GM06990 (cell line): ENCODE measurements around the gene MAGI1.

Experiments used
- DNase-seq: peaks from one replicate; pipeline ENCODE4 v3.0.0-alpha.2; 2011; ENCODE audit not compliant: insufficient read length; ENCODE audit errors: extremely low read depth
- H3K27me3 ChIP-seq: replicated peaks from 2 replicates; pipeline ENCODE4 v1.6.0; 2011; ENCODE audit warnings: low read length; ENCODE audit not compliant: control insufficient read depth, insufficient read depth
- H3K36me3 ChIP-seq: 2 replicates; pipeline ENCODE4 v1.5.1; 2011; ENCODE audit warnings: low read length; ENCODE audit not compliant: control insufficient read depth, insufficient read depth
- H3K4me3 ChIP-seq: replicated peaks from 2 replicates; pipeline ENCODE4 v1.5.1; 2011; ENCODE audit warnings: low read depth, mild to moderate bottlenecking, control low read depth, low read length
- TF ChIP-seq, protein P1 (sequence below): IDR thresholded peaks from 2 replicates; pipeline ENCODE4 v1.5.1; 2011; ENCODE audit warnings: low read length, control low read depth, mild to moderate bottlenecking, inconsistent platforms; ENCODE audit not compliant: insufficient read depth, poor library complexity, severe bottlenecking

MAGI1 gene

DNA sequence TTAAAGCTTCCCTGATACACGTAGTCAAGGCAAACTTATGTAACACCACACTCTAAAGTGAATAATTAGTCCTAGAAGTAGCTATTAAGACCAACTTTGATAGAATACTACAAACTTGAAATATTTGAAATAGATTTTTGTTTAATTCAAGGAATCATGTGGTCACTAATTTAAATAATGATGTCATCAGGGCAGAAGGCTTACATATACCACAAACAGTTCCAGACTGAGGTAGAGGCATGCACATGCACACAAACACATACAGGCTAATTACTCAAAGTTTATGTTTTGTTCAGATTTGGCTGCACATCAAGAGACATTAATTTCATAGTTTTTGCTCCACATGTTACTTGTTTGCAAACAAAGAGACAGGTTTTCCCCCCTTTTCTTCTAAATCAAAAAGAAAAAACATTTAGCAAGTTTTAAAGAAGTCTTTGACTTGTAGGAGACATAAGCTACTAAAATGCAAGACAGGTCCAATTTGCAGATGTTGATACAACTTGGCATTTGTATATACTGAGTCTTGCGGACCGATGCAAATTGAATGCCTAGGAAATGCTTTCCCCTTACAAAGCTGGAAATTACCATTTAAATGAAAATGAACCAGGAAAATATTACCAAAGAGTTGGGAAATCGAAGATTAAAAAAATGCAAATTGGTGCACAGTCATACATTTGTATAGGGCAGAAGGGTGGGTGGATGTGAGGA lies 594.8 kb downstream of the MAGI1 start:
- TF ChIP-seq, protein P1, sequence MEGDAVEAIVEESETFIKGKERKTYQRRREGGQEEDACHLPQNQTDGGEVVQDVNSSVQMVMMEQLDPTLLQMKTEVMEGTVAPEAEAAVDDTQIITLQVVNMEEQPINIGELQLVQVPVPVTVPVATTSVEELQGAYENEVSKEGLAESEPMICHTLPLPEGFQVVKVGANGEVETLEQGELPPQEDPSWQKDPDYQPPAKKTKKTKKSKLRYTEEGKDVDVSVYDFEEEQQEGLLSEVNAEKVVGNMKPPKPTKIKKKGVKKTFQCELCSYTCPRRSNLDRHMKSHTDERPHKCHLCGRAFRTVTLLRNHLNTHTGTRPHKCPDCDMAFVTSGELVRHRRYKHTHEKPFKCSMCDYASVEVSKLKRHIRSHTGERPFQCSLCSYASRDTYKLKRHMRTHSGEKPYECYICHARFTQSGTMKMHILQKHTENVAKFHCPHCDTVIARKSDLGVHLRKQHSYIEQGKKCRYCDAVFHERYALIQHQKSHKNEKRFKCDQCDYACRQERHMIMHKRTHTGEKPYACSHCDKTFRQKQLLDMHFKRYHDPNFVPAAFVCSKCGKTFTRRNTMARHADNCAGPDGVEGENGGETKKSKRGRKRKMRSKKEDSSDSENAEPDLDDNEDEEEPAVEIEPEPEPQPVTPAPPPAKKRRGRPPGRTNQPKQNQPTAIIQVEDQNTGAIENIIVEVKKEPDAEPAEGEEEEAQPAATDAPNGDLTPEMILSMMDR = no peak
- no peak for DNase-seq
- Histone ChIP-seq H3K27me3 (no peaks in the 10 kb centered on the region), H3K36me3 (no peaks in the 10 kb centered on the region), H3K4me3 (no peak overlapping the region)

DNA sequence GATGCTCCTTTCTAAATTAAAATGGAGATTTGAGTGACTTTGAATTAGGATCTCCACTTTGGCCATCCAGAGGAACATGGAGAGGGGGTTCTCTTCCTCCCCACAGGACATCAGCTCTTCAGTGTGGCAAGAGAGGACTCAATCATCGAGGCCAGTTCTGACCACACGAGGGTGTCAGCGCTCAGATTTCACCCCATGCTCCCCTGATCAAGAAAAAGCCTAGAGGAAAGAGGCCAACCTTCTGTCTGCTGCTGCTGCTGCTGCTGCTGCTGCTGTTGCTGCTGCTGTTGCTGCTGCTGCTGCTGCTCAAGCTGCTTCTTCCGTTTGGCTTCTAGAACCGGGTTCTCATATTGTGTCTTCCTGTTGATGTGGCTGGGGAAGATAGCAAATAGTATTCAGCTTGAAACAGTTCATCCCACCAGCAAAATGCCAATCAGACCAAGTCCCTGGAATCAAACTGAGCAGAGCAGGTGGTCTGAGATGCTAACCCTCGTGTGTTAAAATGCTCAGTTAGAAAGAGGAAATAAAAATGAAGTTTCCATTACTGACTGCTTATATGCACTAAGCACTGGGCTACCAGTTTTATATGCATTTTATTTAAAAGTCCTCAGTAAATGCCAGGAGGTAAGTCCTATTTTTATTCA lies 599.0 kb downstream of the MAGI1 start:
- peak; percentile 22 for DNase-seq
- H3K36me3 ChIP-seq = no peaks in the 10 kb centered on the region
- no peak overlapping the region for H3K4me3 ChIP-seq
- H3K27me3 ChIP-seq = no peaks in the 10 kb centered on the region
- TF ChIP-seq, protein P1 = peak; percentile 39

DNA sequence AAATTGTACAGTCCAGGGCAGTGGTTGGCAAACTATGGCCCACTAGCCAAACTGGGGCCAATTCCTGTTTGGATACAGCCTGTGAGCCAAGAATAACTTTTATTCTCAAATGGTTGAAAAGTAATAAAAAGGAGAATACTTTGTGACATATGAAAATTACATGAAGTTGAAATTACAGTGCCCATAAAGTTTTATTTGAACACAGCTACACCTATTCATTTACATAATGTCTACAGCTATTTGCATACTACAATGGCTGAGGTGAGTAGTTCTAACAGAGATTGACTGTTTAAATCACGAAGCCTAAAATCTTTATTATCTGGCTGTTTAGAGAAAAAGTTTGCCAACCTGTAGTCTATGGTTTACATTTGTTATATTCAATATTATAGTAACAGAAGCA lies 600.1 kb downstream of the MAGI1 start:
- H3K4me3 ChIP-seq = no peak overlapping the region
- TF ChIP-seq, protein P1 = no peak
- DNase-seq = no peak
- H3K27me3 ChIP-seq = no peaks in the 10 kb centered on the region
- no peaks in the 10 kb centered on the region for H3K36me3 ChIP-seq

DNA sequence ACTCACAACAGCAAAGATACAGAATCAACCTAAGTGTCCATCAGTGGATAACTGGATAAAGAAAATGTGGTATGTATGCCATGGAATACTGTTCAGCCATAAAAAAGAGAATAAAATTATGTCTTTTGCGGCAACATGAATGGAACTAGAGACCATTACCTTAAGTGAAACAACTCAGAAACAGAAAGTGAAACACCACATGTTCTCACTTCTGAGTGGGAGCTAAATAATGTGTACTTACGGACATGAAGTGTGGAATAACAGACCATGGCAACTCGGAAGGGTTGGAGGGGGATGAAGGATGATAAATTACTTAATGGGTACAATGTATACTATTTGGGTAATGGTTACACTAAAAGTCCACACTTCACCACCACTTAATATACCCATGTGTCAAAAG lies 600.6 kb downstream of the MAGI1 start:
- DNase-seq = no peak
- no peaks in the 10 kb centered on the region for H3K27me3 ChIP-seq
- H3K4me3 ChIP-seq = no peak overlapping the region
- TF ChIP-seq, protein P1 = no peak
- no peaks in the 10 kb centered on the region for H3K36me3 ChIP-seq

DNA sequence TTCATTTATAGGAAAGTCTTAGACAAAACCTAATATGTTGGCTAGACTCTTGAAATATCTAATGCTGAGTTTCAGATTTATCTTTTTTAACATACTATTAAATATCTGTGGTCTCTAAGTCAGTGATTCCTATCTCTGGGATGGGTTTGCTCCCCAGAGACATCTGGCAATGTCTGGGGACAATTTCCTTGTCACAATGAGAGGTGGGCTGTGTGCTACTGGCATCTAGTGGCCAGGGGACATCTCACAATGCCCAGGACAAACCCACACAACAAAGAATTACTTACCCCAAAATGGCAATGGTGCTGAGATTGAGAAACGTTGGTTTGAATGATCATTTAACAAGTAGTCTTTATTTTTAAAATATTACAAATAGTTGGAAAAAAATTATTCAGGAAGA lies 602.1 kb downstream of the MAGI1 start:
- H3K36me3 ChIP-seq = no peaks in the 10 kb centered on the region
- TF ChIP-seq, protein P1 = peak; percentile 21
- no peaks in the 10 kb centered on the region for H3K27me3 ChIP-seq
- DNase-seq = no peak
- no peak overlapping the region for H3K4me3 ChIP-seq
